GM21423 (cell line): ENCODE measurements around the gene OGDH.

ENCODE experiments used
- ATAC-seq: cut with Tn5 transposase; IDR thresholded peaks from one replicate; pipeline ENCODE4 v1.9.1; 2021; ENCODE audit warnings: mild to moderate bottlenecking, moderate library complexity; ENCODE audit not compliant: unreplicated experiment

Gene OGDH

GRCh38 chr7:44755698-44756627, 149.5 kb downstream of the OGDH start:
- no peak for ATAC-seq

GRCh38 chr7:44756904-44757303, 150.5 kb downstream of the OGDH start:
- ATAC-seq, result no peak

GRCh38 chr7:44757311-44757710, 150.9 kb downstream of the OGDH start:
- ATAC-seq, result no peak

GRCh38 chr7:44757739-44758138, 151.3 kb downstream of the OGDH start:
- no peak for ATAC-seq
